CD4-positive, alpha-beta T cell (primary cell): Measurements from ENCODE around the gene PHF3. TPM values are rescaled to one million over a fixed set of nuclear protein-coding genes. Genes with fewer than 3 reads are reported as not detected.

ENCODE experiments used
- ATAC-seq: fragments of 200-7000 bp; cut with Tn5 transposase; one replicate; pipeline ENCODE4 v1.10.0; 2022; ENCODE audit warnings: mild to moderate bottlenecking; ENCODE audit not compliant: poor library complexity
- CTCF ChIA-PET: fragments of 350-600 bp; sonication (Branson Sonifier 250); formaldehyde crosslinking; loops from one replicate; lab custom pipeline; 2021; ENCODE audit warnings: antibody characterized with exemption, inconsistent platforms; lab: Charles Lee
- POLR2A ChIA-PET: fragments of 350-600 bp; sonication (Branson Sonifier 250); formaldehyde crosslinking; loops from one replicate; lab custom pipeline; 2021; ENCODE audit warnings: antibody characterized with exemption, inconsistent platforms; lab: Charles Lee
- DNase-seq, 14 experiments: peaks; one replicate each; pipeline ENCODE4 v3.0.0-alpha.2; 2013 to 2020; ENCODE audit warnings: mixed read lengths in 2 of 14
- H3K27ac ChIP-seq, 2 donors: one replicate each; pipeline versions ENCODE4 v1.5.1 to v1.7.0; 2013; ENCODE audit warnings: low read length in 2 of 2, low read depth in 1 of 2, mild to moderate bottlenecking in 1 of 2
- H3K27me3 ChIP-seq, 2 experiments: 1 replicate in 1 of 2; 2 replicates in 1 of 2; pipeline versions ENCODE4 v1.6.1 to v1.7.0; 2013; ENCODE audit warnings: low read length in 2 of 2, control low read depth in 1 of 2, mild to moderate bottlenecking in 1 of 2, moderate library complexity in 1 of 2; ENCODE audit not compliant: insufficient read depth in 2 of 2, control insufficient read depth in 1 of 2
- H3K36me3 ChIP-seq: one replicate; pipeline ENCODE4 v1.6.1; 2013; ENCODE audit warnings: low read length, control low read depth; ENCODE audit not compliant: insufficient read depth
- H3K4me1 ChIP-seq: one replicate; pipeline ENCODE4 v1.6.1; 2013; ENCODE audit warnings: low read length, control low read depth; ENCODE audit not compliant: insufficient read depth
- H3K4me3 ChIP-seq: one replicate; pipeline ENCODE4 v1.5.1; 2013; ENCODE audit warnings: mild to moderate bottlenecking, low read length, moderate library complexity
- H3K9me3 ChIP-seq, 2 experiments: 1 replicate in 1 of 2; 2 replicates in 1 of 2; pipeline versions ENCODE4 v1.6.1 to v1.7.0; 2013; ENCODE audit warnings: low read length in 2 of 2, mild to moderate bottlenecking in 2 of 2, control low read depth in 1 of 2, moderate library complexity in 1 of 2; ENCODE audit not compliant: control insufficient read depth in 1 of 2, insufficient read depth in 1 of 2
- H3K27ac Mint-ChIP-seq: one replicate; pipeline ENCODE4 v1.8.0; 2020; ENCODE audit warnings: mixed read lengths
- H3K27me3 Mint-ChIP-seq: one replicate; pipeline ENCODE4 v1.8.0; 2021; ENCODE audit warnings: mixed read lengths
- H3K36me3 Mint-ChIP-seq: one replicate; pipeline ENCODE4 v1.8.0; 2021; ENCODE audit warnings: low read depth, mixed read lengths
- H3K4me1 Mint-ChIP-seq: one replicate; pipeline ENCODE4 v1.8.0; 2021; ENCODE audit warnings: low read depth, mixed read lengths
- H3K4me3 Mint-ChIP-seq: one replicate; pipeline ENCODE4 v1.8.0; 2020; ENCODE audit warnings: mild to moderate bottlenecking, mixed read lengths
- H3K9me3 Mint-ChIP-seq: one replicate; pipeline ENCODE4 v1.8.0; 2020; ENCODE audit warnings: mixed read lengths
- CTCF ChIP-seq: fragments of 200-600 bp; IDR thresholded peaks from one replicate; pipeline ENCODE4 v1.8.0; 2022; ENCODE audit warnings: antibody characterized with exemption, mild to moderate bottlenecking
- intact Hi-C, 2 experiments: fragments of 100-400 bp; cut with DNase I in 1 of 2; cut with micrococcal nuclease in 1 of 2; formaldehyde crosslinking; loops; one replicate each; pipeline versions ENCODE4 v1.15.1 to v1.9.0; 2023 to 2025; cut with DNase I, micrococcal nuclease
- total RNA-seq, 174 experiments: library from RNA in 2 of 174; stranded (reverse) in 2 of 174; gene quantifications; one replicate each; pipeline ENCODE4 v1.2.3 and lab custom pipeline; 2021 to 2026

PHF3 gene
- total RNA-seq, 2 experiments from 2014 or later, result 125 to 136 TPM

GRCh38 chr6:63730311-63730710, 94.7 kb downstream of the PHF3 start:
- Mint-ChIP-seq H3K27ac (no peak overlapping the region), H3K4me1 (peaks cover 14% of the 10 kb centered on the region), H3K4me3 (no peak overlapping the region), H3K27me3 (no peaks in the 10 kb centered on the region), H3K9me3 (no peaks in the 10 kb centered on the region), H3K36me3 (peaks cover 4% of the 10 kb centered on the region)
- no peak for TF ChIP-seq CTCF
- intact Hi-C loops, result no loop called here
- DNase-seq, result no peak
- no peaks in the 10 kb centered on the region for H3K36me3 ChIP-seq
- POLR2A ChIA-PET, result interaction anchor here (1.5 kb wide), 1 partner anchor 132 kb away, joined by 3 read pairs; no protein-coding TSS in a partner anchor
- H3K4me3 ChIP-seq, result no peak overlapping the region
- no peak for ATAC-seq
- CTCF ChIA-PET, result no interaction called here
- H3K4me1 ChIP-seq, result no peaks in the 10 kb centered on the region
- H3K27ac ChIP-seq, result no peak overlapping the region
- H3K9me3 ChIP-seq, result no peaks in the 10 kb centered on the region
- H3K27me3 ChIP-seq, result no peaks in the 10 kb centered on the region

GRCh38 chr6:63731930-63732329, 96.3 kb downstream of the PHF3 start:
- H3K4me1 Mint-ChIP-seq, result peaks cover 4% of the 10 kb centered on the region
- H3K9me3 Mint-ChIP-seq, result no peaks in the 10 kb centered on the region
- H3K27ac Mint-ChIP-seq, result no peak overlapping the region
- no peak for DNase-seq
- no peak overlapping the region for H3K27ac ChIP-seq
- H3K4me3 ChIP-seq, result no peak overlapping the region
- peaks cover 4% of the 10 kb centered on the region for H3K36me3 Mint-ChIP-seq
- intact Hi-C loops, result no loop called here
- no peaks in the 10 kb centered on the region for H3K9me3 ChIP-seq
- no peak for TF ChIP-seq CTCF
- no peak overlapping the region for H3K4me3 Mint-ChIP-seq
- ChIA-PET POLR2A (interaction anchor here (1.0 to 1.5 kb wide), 2 partner anchors 97 to 134 kb away, joined by 3 to 4 read pairs; partner anchors contain the start of gene PHF3), CTCF (interaction anchor here (1.6 kb wide), 1 partner anchor 133 kb away, joined by 5 read pairs; no protein-coding TSS in a partner anchor)
- no peaks in the 10 kb centered on the region for H3K27me3 Mint-ChIP-seq
- ATAC-seq, result no peak
- H3K27me3 ChIP-seq, result no peaks in the 10 kb centered on the region
- H3K36me3 ChIP-seq, result no peaks in the 10 kb centered on the region
- no peaks in the 10 kb centered on the region for H3K4me1 ChIP-seq

- Mint-ChIP-seq H3K4me3 (no peak overlapping the region), H3K9me3 (no peaks in the 10 kb centered on the region), H3K27ac (no peak overlapping the region), H3K36me3 (peaks cover 4% of the 10 kb centered on the region), H3K4me1 (no peaks in the 10 kb centered on the region), H3K27me3 (no peaks in the 10 kb centered on the region)
- Histone ChIP-seq H3K27me3 (no peaks in the 10 kb centered on the region), H3K36me3 (no peaks in the 10 kb centered on the region), H3K9me3 (no peaks in the 10 kb centered on the region), H3K4me3 (no peak overlapping the region), H3K4me1 (no peaks in the 10 kb centered on the region), H3K27ac (no peak overlapping the region)
- TF ChIP-seq CTCF, result no peak
- no peak for DNase-seq
- ChIA-PET CTCF (interaction anchor here (1.6 kb wide), 1 partner anchor 134 kb away, joined by 5 read pairs; no protein-coding TSS in a partner anchor), POLR2A (interaction anchor here (1.0 kb wide), 1 partner anchor 97 kb away, joined by 4 read pairs; the partner anchor contains the start of gene PHF3)
- intact Hi-C loops, result no loop called here
- ATAC-seq, result no peak
These were observed 96.7 kb downstream of the PHF3 start for GRCh38 chr6:63732336-63732735.
